H7 (cell line): ENCODE measurements around the gene ATXN7L1. TPM values are rescaled to one million over a fixed set of nuclear protein-coding genes. Genes with fewer than 3 reads are reported as not detected.

Experiments used
- DNase-seq: peaks from one replicate; pipeline ENCODE4 v3.0.0; 2012
- H3K27me3 ChIP-seq: 2 replicates; pipeline ENCODE4 v1.6.0; 2011; ENCODE audit warnings: mild to moderate bottlenecking, low read length; ENCODE audit not compliant: control insufficient read depth, insufficient read depth
- H3K36me3 ChIP-seq: replicated peaks from 2 replicates; pipeline ENCODE4 v1.5.1; 2011; ENCODE audit warnings: low read length; ENCODE audit not compliant: control insufficient read depth, insufficient read depth
- H3K4me3 ChIP-seq: 2 replicates; pipeline ENCODE4 v1.5.1; 2011; ENCODE audit warnings: low read depth, mild to moderate bottlenecking, control low read depth, low read length, moderate library complexity; ENCODE audit not compliant: insufficient read depth
- total RNA-seq: library from RNA; depleted of rRNA; stranded (reverse); fragments of >200 nt; shearing (Covaris generic); gene quantifications from 2 replicates; pipeline ENCODE4 v1.2.3, GENCODE V29; 2014

ATXN7L1 gene
- total RNA-seq, 1 experiment from 2014 or later: 10.8 TPM

DNA sequence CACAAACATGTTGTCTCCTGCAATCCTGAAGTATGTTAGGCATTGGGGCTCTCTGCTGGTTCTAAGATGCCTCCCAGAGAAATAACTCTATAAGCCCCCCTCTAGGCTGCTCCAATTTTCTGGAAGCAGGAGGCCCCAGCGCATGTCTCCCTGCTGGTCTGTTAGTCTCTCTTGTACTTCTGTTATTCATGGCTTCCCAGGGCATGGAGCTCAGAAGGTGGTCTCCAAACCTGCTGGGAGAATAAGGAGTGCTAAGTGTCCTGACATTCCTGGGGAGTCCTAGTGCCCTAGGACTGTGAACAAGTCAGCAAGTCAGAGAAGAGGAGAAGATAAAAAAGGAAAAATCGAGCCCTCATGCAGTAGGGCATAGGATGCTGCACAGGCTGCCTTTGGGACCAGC, 224.6 kb downstream of the ATXN7L1 start:
- Histone ChIP-seq H3K4me3 (no peak overlapping the region), H3K36me3 (peaks cover 8% of the 10 kb centered on the region), H3K27me3 (no peaks in the 10 kb centered on the region)
- DNase-seq: no peak

DNA sequence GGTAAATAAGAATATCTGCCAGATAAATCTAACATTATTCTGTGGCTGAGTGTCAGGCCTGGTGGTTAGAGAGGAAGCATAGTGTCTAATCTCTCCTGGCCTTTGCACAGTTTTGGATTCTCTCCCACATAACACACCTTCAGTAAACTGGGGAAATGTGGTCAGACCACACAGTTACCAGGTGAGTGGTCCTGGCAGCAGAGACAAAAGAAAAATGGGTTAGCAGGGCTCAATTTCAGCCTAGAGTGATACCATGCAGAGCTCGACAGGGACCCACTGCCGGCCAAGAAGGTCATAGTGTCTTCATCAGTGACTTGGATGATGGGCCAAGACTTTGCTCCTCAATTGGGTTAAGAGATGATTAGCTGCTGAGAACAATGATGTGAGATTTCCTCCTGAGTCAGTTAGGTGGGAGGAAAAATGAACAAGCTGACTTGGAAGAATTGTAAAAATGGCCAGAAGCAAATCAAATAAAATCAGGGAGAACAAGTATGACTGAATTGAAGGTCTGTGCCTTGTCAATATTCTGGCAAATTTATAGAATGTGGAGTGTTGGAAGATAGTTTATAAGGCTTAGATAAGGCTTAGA, 225.9 kb downstream of the ATXN7L1 start:
- Histone ChIP-seq H3K4me3 (no peak overlapping the region), H3K27me3 (no peaks in the 10 kb centered on the region), H3K36me3 (peaks cover 8% of the 10 kb centered on the region)
- no peak for DNase-seq

DNA sequence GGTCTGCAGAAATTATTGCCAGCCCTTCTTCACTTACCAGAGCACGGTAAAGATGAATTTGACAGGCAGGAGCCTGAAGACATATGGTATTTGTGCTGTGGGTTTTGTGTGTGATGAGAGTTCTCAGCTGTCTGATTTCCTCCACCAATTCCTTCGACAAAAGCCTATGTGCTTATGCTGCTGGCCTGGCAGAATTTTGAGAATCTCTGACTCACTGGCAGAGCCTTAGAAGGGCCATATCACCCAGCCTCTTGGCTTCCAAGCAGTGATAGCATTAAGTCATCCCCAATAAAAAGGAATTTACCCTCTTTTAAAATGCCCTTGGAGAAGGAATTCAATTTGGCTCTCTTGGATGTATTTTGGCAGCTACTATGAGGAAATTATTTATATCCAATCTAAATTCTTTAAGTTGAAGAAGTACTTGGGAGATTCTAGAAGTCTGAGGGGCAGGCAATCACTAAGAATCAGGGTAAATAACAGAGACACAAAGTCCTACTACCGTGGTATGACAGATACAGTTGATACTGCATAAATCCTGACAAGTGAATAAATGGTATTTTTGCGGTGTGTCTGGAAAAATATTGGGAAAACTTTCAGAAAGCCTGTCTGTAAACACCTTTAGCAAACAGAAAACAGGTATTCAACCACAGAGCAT, 226.5 kb downstream of the ATXN7L1 start:
- Histone ChIP-seq H3K4me3 (no peak overlapping the region), H3K27me3 (no peaks in the 10 kb centered on the region), H3K36me3 (peaks cover 8% of the 10 kb centered on the region)
- DNase-seq: no peak

DNA sequence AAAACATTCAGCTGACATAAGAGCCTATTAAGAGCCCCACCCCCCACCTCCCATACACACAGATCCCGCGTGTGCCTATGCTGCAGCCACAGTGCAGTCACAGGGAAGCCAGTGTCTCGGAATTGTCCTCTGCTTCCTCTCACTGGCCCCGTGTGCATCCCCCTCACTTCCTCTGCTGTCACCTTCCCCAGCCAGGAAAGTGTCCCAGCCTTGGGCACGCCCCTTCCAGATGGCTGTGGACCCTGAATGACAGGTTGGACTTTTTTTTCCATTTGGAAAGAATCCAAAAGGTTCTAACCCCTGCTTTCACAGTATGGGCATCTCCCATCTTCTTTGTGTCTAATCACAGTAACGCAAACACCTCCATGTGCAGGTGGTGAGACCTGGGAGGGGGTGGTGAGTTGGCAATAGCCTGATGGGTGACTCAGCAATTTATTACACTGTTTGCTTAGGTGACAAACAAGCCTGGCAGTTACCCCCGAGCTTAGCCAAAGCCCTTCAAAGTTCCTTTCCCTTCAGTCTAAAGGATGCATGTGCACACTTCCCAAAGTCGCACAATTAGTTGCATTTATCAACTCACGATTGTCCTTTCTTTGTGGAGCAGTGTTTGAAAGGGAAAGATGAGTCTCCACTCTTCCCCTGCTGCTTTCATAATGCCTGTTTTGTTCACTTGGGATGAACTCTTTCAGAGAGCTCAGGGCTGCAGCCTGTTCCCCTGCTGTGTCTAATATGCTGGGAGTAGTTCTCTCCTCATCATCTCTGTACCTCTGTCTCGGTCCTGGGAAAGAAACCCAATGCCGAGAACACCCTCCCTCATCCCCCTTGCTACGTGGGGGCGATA, 227.6 kb downstream of the ATXN7L1 start:
- DNase-seq: no peak
- no peak overlapping the region for H3K4me3 ChIP-seq
- H3K27me3 ChIP-seq: no peaks in the 10 kb centered on the region
- H3K36me3 ChIP-seq: peaks cover 6% of the 10 kb centered on the region

DNA sequence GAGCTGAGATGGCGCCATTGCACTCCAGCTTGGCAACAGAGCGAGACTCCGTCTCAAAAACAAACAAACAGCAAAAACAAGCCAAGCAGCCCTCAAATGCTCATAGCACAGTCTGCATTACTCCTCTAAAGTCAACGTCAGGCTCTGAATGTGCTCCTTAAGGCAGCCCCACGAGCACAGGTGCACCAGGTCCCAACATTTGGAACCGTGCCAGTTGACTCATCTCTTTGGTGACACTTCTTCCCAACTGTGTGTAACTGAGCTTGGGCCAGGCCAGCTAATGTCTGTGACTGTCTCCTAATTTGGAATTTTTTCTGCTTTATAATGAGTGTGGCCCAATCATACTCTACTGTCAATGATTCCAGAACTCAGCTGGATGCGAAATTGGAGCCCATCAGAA, 228.8 kb downstream of the ATXN7L1 start:
- H3K27me3 ChIP-seq: no peaks in the 10 kb centered on the region
- H3K36me3 ChIP-seq: peaks cover 6% of the 10 kb centered on the region
- no peak overlapping the region for H3K4me3 ChIP-seq
- DNase-seq: no peak

DNA sequence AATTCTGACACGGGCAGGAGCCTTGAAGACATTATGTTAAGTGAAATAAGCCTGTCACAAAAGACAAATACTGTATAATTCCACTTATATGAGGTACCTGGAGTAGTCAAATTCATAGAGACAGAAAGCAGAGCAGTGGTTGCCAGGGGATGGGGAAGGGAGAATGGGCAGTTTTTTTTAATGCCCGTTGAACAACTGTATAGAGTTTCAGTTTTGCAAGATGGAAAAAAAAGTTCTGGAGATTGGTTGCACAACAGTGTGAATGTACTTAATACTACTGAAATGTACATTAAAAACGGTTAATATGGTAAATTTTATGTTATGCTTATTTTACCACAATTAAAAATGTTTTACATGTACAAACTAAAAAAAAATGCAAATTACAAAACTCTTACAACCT, 231.5 kb downstream of the ATXN7L1 start:
- H3K36me3 ChIP-seq: peaks cover 2% of the 10 kb centered on the region
- H3K4me3 ChIP-seq: no peak overlapping the region
- no peaks in the 10 kb centered on the region for H3K27me3 ChIP-seq
- no peak for DNase-seq

DNA sequence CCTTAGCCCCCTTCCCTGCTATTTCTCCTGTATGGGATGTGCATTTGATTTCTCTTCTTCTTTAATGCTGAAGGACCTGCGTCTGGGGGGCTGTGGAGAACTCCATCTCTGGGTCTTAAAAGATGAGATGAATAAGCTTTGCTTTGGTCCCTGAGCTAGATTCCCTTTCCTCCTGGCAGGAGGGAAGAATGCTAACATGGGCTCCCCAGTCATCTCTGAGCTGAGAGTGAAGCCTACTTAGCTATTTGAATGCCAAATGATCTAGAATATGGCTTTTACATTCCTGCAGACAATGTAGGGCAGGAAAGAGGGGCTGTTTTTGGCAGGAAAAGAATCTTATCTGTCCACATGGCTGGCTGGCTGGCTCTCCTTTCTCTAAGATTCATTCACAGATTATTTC, 232.5 kb downstream of the ATXN7L1 start:
- Histone ChIP-seq H3K4me3 (no peak overlapping the region), H3K27me3 (no peaks in the 10 kb centered on the region), H3K36me3 (peaks cover 2% of the 10 kb centered on the region)
- DNase-seq: peak; percentile 55

DNA sequence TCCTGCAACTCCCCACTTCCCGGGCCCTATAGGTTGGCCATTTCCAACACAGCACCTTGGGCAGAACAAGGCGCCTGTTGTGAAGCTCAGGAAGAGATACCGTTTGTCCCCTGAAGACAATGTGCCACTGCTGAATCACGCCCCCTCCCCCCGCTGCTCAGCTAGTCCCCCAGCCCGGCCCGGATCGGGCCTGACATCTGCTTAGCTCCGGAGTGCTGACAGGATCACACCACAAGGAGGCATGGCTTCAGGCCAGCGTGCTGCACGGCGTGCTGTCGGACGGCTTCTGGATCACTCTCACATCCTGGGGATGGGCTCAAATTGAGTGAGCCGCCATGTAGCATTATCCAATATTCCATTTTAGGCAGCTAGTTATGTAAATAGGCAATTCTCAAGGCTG, 233.0 kb downstream of the ATXN7L1 start:
- no peaks in the 10 kb centered on the region for H3K27me3 ChIP-seq
- H3K4me3 ChIP-seq: no peak overlapping the region
- DNase-seq: peak; percentile 85
- peaks cover 2% of the 10 kb centered on the region for H3K36me3 ChIP-seq

DNA sequence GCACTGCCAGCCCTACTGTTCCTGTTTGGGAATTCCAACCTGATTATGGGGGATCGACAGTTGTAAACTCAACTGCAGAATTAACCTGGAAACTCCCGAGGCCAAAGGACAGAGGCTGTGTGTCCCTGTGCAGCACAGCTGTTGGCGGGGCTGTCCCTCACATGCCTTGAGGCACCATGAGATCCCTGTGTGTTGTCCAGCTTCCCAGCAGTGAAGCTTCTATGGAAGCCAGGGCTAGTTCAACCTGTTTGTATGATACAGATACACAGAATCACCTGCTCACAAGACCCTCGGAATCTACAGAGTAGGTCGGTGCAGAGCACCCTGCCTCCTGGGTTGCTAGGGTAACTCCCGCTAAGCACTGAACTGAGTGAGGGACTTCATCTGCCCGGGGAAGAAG, 234.1 kb downstream of the ATXN7L1 start:
- no peak for DNase-seq
- peaks cover 2% of the 10 kb centered on the region for H3K36me3 ChIP-seq
- no peaks in the 10 kb centered on the region for H3K27me3 ChIP-seq
- no peak overlapping the region for H3K4me3 ChIP-seq

DNA sequence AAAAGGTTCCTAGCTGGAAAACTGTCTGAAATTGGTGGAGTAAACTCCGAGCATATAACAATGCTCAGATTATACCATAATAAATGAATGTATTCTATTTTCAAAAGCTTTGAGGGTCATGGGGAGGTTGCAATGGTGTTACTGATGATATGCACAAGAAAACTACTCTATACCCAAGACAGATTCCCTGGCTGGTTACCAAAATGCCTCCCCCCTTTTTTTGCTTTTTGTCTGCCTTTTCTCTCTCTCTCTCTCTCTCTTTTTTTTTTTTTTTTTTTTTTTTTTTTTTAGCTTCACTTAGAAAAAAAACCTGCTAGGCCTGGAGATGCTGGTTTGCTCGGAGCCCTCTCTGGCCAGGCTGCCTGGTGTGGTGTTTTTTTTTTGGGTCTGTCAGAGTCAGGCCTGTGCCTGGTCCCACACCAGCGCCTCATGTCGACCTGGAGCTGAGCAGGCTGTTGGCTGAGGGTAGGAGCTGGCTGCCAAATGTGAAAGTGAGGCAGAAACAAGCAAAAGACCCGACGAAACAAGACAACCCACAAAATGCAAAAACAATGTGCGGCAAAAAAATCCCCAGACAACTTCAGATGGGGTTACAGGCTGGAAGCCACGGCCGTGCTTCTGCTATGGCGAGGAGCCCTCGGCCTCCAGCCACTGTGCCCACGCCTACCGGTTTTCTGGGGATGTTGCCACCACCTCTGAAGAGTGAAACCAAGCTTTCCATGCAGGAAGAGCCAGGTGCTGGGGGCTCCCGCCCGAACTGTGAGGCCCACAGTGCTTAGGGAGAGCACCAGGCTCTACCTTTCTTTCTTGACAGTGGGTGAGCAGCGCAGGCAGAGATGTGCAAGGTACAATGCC, 235.2 kb downstream of the ATXN7L1 start:
- no peak for DNase-seq

DNA sequence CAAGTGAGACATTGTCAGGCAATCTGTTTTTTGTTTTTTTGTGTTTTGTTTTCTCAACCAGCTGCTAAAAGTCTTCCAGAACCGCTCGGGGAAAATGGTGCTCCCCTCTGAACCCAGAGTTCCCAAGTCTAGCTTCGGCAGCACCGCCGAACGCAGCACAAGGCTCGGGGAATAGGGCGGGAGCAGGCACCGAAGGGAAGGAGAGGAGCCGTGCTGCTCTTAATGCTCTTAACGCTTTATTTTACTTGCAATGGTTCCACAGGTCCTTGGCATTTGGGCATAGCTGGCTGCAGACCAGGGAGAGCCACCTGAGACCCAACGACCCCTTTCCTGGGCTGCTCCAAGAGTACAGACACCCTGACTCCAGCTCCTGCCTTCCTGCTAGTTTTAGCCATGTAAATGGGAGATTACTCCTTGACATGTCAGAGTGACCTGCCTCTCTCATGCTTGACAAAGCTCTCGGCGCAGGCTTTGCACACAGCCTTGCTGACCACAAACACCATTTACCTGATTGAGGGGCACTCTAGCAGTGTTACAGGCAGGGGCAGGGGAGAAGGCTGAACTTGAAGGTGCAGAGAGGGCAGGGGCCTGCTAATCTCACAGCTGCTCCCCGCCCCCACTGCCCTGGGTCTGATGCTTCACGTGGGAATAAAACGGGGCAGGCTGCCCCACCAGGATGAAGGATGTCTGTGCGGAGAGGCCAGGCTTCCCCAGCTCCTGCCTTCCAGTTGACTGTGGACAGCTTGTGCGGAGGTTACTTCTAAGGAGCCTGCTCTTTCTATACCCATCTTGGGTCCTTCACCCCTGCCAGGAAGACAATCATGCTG, 236.5 kb downstream of the ATXN7L1 start:
- H3K4me3 ChIP-seq: no peak overlapping the region
- peak; percentile 66 for DNase-seq
- peaks cover 2% of the 10 kb centered on the region for H3K36me3 ChIP-seq
- H3K27me3 ChIP-seq: no peaks in the 10 kb centered on the region

More for the DNA sequence above, 235.2 kb downstream of the ATXN7L1 start:
- Histone ChIP-seq H3K4me3 (no peak overlapping the region), H3K27me3 (no peaks in the 10 kb centered on the region), H3K36me3 (peaks cover 2% of the 10 kb centered on the region)

DNA sequence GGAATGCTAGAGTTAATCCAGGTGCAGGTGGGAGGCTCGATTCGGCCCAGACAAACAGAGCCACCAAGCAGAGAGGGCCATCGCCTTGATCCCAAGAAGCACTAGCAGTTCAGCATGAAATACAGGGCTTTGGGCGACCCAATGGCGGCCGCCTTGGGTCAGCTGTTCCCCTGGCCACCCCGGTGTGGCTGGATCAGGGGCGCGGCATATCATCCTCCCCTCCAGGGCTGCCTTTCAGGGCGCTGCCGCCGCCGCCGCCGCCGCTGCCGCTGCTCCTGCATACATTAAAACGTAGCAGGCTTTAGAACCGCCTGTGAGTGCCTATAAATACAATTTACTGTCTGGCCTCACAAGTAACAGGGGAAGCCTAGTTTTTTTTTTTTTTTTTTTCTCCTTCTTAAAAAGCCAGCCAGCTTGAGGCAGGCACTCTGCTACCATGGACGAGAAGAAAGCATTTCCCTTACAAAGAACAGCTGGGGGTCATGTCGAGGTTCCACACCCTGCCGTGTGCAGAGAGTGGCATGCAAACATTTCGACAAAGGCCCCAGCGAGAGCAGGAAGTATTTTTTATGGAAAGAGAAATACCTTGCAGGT, 237.4 kb downstream of the ATXN7L1 start:
- Histone ChIP-seq H3K36me3 (peaks cover 2% of the 10 kb centered on the region), H3K4me3 (peak overlapping the region; percentile 24), H3K27me3 (no peaks in the 10 kb centered on the region)
- DNase-seq: peak; percentile 85

DNA sequence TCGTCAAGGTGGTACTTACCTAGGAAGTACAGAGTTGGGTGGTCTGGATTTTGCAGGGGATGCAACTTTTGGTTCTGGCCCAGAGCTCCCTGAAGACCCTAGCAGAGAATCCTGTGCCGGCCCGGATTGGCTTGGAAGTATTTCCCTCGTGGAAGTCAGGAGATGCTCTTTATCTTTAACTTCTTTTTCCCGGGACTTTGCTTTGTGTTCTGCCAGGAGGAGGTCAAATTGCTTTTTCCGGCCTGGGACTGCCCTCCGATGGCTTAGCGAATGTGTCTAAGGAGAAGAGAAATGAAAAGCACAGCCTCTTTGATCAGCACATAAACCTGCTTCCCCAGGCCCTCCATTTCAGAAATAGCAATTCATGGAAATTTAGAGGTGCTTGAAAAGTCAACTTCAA, 238.1 kb downstream of the ATXN7L1 start:
- H3K36me3 ChIP-seq: peaks cover 5% of the 10 kb centered on the region
- H3K4me3 ChIP-seq: peak overlapping the region; percentile 24
- DNase-seq: no peak

More for the DNA sequence above, 238.1 kb downstream of the ATXN7L1 start:
- no peaks in the 10 kb centered on the region for H3K27me3 ChIP-seq
